ENCODE data around the gene CDC42BPG.

The CDC42BPG gene

GRCh38 chr11:64887757-64888405 is 43.4 kb upstream of the CDC42BPG start:
- Histone ChIP-seq H3K9me3 (ENCODE audit: control insufficient read depth, low read length) (no peaks in the 10 kb centered on the region), H3K9ac (ENCODE audit: low read length) (peak overlapping the region; percentile 50), H3K36me3 (ENCODE audit: control insufficient read depth, insufficient read depth, low read length, severe bottlenecking) (no peaks in the 10 kb centered on the region), H3K4me1 (ENCODE audit: control insufficient read depth, insufficient read depth, low read length) (peaks cover 17% of the 10 kb centered on the region), H3K4me3 (ENCODE audit: low read length) (no peak overlapping the region), H3K27me3 (replicated peaks; ENCODE audit: control insufficient read depth, insufficient read depth, low read length) (no peaks in the 10 kb centered on the region)
- DNase-seq (ENCODE audit: low read depth), result peak; percentile 84

GRCh38 chr11:64887234-64887756 is 42.8 kb upstream of the CDC42BPG start:
- peaks cover 17% of the 10 kb centered on the region for H3K4me1 ChIP-seq (ENCODE audit: control insufficient read depth, insufficient read depth, low read length)
- H3K9ac ChIP-seq (ENCODE audit: low read length), result peak overlapping the region; percentile 50
- H3K36me3 ChIP-seq (ENCODE audit: control insufficient read depth, insufficient read depth, low read length, severe bottlenecking), result no peaks in the 10 kb centered on the region
- DNase-seq (ENCODE audit: low read depth), result no peak
- no peaks in the 10 kb centered on the region for H3K9me3 ChIP-seq (ENCODE audit: control insufficient read depth, low read length)
- H3K27me3 ChIP-seq (replicated peaks; ENCODE audit: control insufficient read depth, insufficient read depth, low read length), result no peaks in the 10 kb centered on the region
- H3K4me3 ChIP-seq (ENCODE audit: low read length), result no peak overlapping the region

- peak; percentile 75 for DNase-seq (ENCODE audit: low read depth)
- Histone ChIP-seq H3K9me3 (ENCODE audit: control insufficient read depth, low read length) (no peaks in the 10 kb centered on the region), H3K4me1 (ENCODE audit: control insufficient read depth, insufficient read depth, low read length) (peaks cover 21% of the 10 kb centered on the region), H3K4me3 (ENCODE audit: low read length) (no peak overlapping the region), H3K27me3 (replicated peaks; ENCODE audit: control insufficient read depth, insufficient read depth, low read length) (no peaks in the 10 kb centered on the region), H3K9ac (ENCODE audit: low read length) (no peak overlapping the region), H3K36me3 (ENCODE audit: control insufficient read depth, insufficient read depth, low read length, severe bottlenecking) (no peaks in the 10 kb centered on the region)
These were observed 41.2 kb upstream of the CDC42BPG start for GRCh38 chr11:64885367-64886286.

GRCh38 chr11:64884019-64884418 is 39.6 kb upstream of the CDC42BPG start:
- no peak overlapping the region for H3K9ac ChIP-seq (ENCODE audit: low read length)
- H3K4me3 ChIP-seq (ENCODE audit: low read length), result no peak overlapping the region
- no peaks in the 10 kb centered on the region for H3K9me3 ChIP-seq (ENCODE audit: control insufficient read depth, low read length)
- no peak for DNase-seq (ENCODE audit: low read depth)
- H3K27me3 ChIP-seq (replicated peaks; ENCODE audit: control insufficient read depth, insufficient read depth, low read length), result no peaks in the 10 kb centered on the region
- peaks cover 37% of the 10 kb centered on the region for H3K4me1 ChIP-seq (ENCODE audit: control insufficient read depth, insufficient read depth, low read length)
- no peaks in the 10 kb centered on the region for H3K36me3 ChIP-seq (ENCODE audit: control insufficient read depth, insufficient read depth, low read length, severe bottlenecking)

- DNase-seq (ENCODE audit: low read depth), result no peak
- peaks cover 39% of the 10 kb centered on the region for H3K4me1 ChIP-seq (ENCODE audit: control insufficient read depth, insufficient read depth, low read length)
- H3K9ac ChIP-seq (ENCODE audit: low read length), result no peak overlapping the region
- no peaks in the 10 kb centered on the region for H3K36me3 ChIP-seq (ENCODE audit: control insufficient read depth, insufficient read depth, low read length, severe bottlenecking)
- H3K9me3 ChIP-seq (ENCODE audit: control insufficient read depth, low read length), result no peaks in the 10 kb centered on the region
- H3K27me3 ChIP-seq (replicated peaks; ENCODE audit: control insufficient read depth, insufficient read depth, low read length), result no peaks in the 10 kb centered on the region
- no peak overlapping the region for H3K4me3 ChIP-seq (ENCODE audit: low read length)
These were observed 39.1 kb upstream of the CDC42BPG start for GRCh38 chr11:64883575-64883974.

- H3K9me3 ChIP-seq (ENCODE audit: control insufficient read depth, low read length), result no peaks in the 10 kb centered on the region
- no peak overlapping the region for H3K9ac ChIP-seq (ENCODE audit: low read length)
- no peaks in the 10 kb centered on the region for H3K27me3 ChIP-seq (replicated peaks; ENCODE audit: control insufficient read depth, insufficient read depth, low read length)
- no peak overlapping the region for H3K4me3 ChIP-seq (ENCODE audit: low read length)
- DNase-seq (ENCODE audit: low read depth), result no peak
- H3K4me1 ChIP-seq (ENCODE audit: control insufficient read depth, insufficient read depth, low read length), result peaks cover 34% of the 10 kb centered on the region
- H3K36me3 ChIP-seq (ENCODE audit: control insufficient read depth, insufficient read depth, low read length, severe bottlenecking), result no peaks in the 10 kb centered on the region
These were observed 37.8 kb upstream of the CDC42BPG start for GRCh38 chr11:64882243-64882642.

- Histone ChIP-seq H3K9ac (ENCODE audit: low read length) (no peak overlapping the region), H3K9me3 (ENCODE audit: control insufficient read depth, low read length) (no peaks in the 10 kb centered on the region)
- no peak for DNase-seq (ENCODE audit: low read depth)
These were observed 37.0 kb upstream of the CDC42BPG start for GRCh38 chr11:64881476-64881875.

GRCh38 chr11:64880240-64881001 is 36.0 kb upstream of the CDC42BPG start:
- Histone ChIP-seq H3K27me3 (replicated peaks; ENCODE audit: control insufficient read depth, insufficient read depth, low read length) (no peaks in the 10 kb centered on the region), H3K9ac (ENCODE audit: low read length) (peak overlapping the region; percentile 75), H3K4me3 (ENCODE audit: low read length) (peak overlapping the region; percentile 37), H3K36me3 (ENCODE audit: control insufficient read depth, insufficient read depth, low read length, severe bottlenecking) (no peaks in the 10 kb centered on the region), H3K4me1 (ENCODE audit: control insufficient read depth, insufficient read depth, low read length) (peaks cover 43% of the 10 kb centered on the region), H3K9me3 (ENCODE audit: control insufficient read depth, low read length) (no peaks in the 10 kb centered on the region)
- DNase-seq (ENCODE audit: low read depth), result no peak

More at GRCh38 chr11:64881476-64881875, 37.0 kb upstream of the CDC42BPG start:
- no peaks in the 10 kb centered on the region for H3K27me3 ChIP-seq (replicated peaks; ENCODE audit: control insufficient read depth, insufficient read depth, low read length)
- peaks cover 41% of the 10 kb centered on the region for H3K4me1 ChIP-seq (ENCODE audit: control insufficient read depth, insufficient read depth, low read length)
- no peaks in the 10 kb centered on the region for H3K36me3 ChIP-seq (ENCODE audit: control insufficient read depth, insufficient read depth, low read length, severe bottlenecking)
- H3K4me3 ChIP-seq (ENCODE audit: low read length), result no peak overlapping the region

GRCh38 chr11:64879244-64879900 is 34.9 kb upstream of the CDC42BPG start:
- Histone ChIP-seq H3K4me1 (ENCODE audit: control insufficient read depth, insufficient read depth, low read length) (peaks cover 49% of the 10 kb centered on the region), H3K36me3 (ENCODE audit: control insufficient read depth, insufficient read depth, low read length, severe bottlenecking) (peaks cover 3% of the 10 kb centered on the region)
- DNase-seq (ENCODE audit: low read depth), result no peak

GRCh38 chr11:64878494-64879243 is 34.2 kb upstream of the CDC42BPG start, which contains the start of gene EHD1:
TSS of gene EHD1 (minus strand) at chr11:64878621. CDS start at chr11:64878464, 157 bp downstream.
- Histone ChIP-seq H3K4me3 (ENCODE audit: low read length) (peak within 1 kb of the TSS; percentile 88), H3K36me3 (ENCODE audit: control insufficient read depth, insufficient read depth, low read length, severe bottlenecking) (peaks cover 5% of the 10 kb centered on the region), H3K4me1 (ENCODE audit: control insufficient read depth, insufficient read depth, low read length) (peaks cover 50% of the 10 kb centered on the region), H3K9me3 (ENCODE audit: control insufficient read depth, low read length) (no peaks in the 10 kb centered on the region), H3K9ac (ENCODE audit: low read length) (peak within 1 kb of the TSS; percentile 88), H3K27me3 (replicated peaks; ENCODE audit: control insufficient read depth, insufficient read depth, low read length) (no peaks in the 10 kb centered on the region)
- peak; percentile 100 for DNase-seq (ENCODE audit: low read depth)

More at GRCh38 chr11:64879244-64879900, 34.9 kb upstream of the CDC42BPG start:
- Histone ChIP-seq H3K27me3 (replicated peaks; ENCODE audit: control insufficient read depth, insufficient read depth, low read length) (no peaks in the 10 kb centered on the region), H3K9me3 (ENCODE audit: control insufficient read depth, low read length) (no peaks in the 10 kb centered on the region), H3K4me3 (ENCODE audit: low read length) (peak overlapping the region; percentile 88), H3K9ac (ENCODE audit: low read length) (peak overlapping the region; percentile 85)

All from adipocyte (in vitro differentiated cells).